Thyroid gland (tissue), 4 donors: Measurements from ENCODE around the gene CD226. TPM values are rescaled to one million over a fixed set of nuclear protein-coding genes. Genes with fewer than 3 reads are reported as not detected.

Experiments used
- DNase-seq, 2 donors: peaks; one replicate each; pipeline ENCODE4 v3.0.0-alpha.2; 2019
- H3K27ac ChIP-seq, 3 donors: fragments of 200-600 bp; sonication (generic); 1 replicate in 2 of 3; 2 replicates in 1 of 3; pipeline ENCODE4 v1.5.1; 2016 to 2019; ENCODE audit warnings: mild to moderate bottlenecking in 1 of 3, moderate library complexity in 1 of 3
- H3K27me3 ChIP-seq: fragments of 200-600 bp; sonication (generic); one replicate; pipeline ENCODE4 v1.5.1; 2019
- H3K36me3 ChIP-seq, 2 donors: fragments of 200-600 bp; sonication (generic); one replicate each; pipeline ENCODE4 v1.5.1; 2016 to 2019
- H3K4me1 ChIP-seq, 2 donors: fragments of 200-600 bp; sonication (generic); one replicate each; pipeline ENCODE4 v1.5.1; 2017 to 2019
- H3K4me3 ChIP-seq, 3 donors: fragments of 200-600 bp; sonication (generic); replicated peaks in 1 of 3; 1 replicate in 2 of 3; 2 replicates in 1 of 3; pipeline ENCODE4 v1.5.1; 2016; ENCODE audit warnings: mild to moderate bottlenecking in 1 of 3
- H3K9me3 ChIP-seq: fragments of 200-600 bp; sonication (generic); one replicate; pipeline ENCODE4 v1.5.1; 2017
- POLR2A ChIP-seq, 2 donors: fragments of 450-650 bp; IDR thresholded peaks; one replicate each; pipeline ENCODE4 v1.6.1; 2017; ENCODE audit warnings: antibody characterized with exemption in 2 of 2, mild to moderate bottlenecking in 2 of 2, moderate library complexity in 1 of 2
- WGBS, 2 donors: methylation state at CpG; one replicate each; pipeline ENCODE4 v1.1.5; 2017; 5-methylcytosine and 5-hydroxymethylcytosine counted together
- intact Hi-C: fragments of 100-400 bp; cut with DNase I; formaldehyde crosslinking; loops from one replicate; pipeline ENCODE4 v1.15.1; 2023
- total RNA-seq, 4 donors: library from RNA; depleted of rRNA; stranded (reverse); fragments of >200 nt; gene quantifications; one replicate each; pipeline ENCODE4 v1.2.3, GENCODE V29; 2016
- TF ChIP-seq, protein P1 (sequence below), 6 experiments: fragments of 200-600 bp in 3 of 6; fragments of 450-650 bp in 3 of 6; sonication (generic) in 3 of 6; IDR thresholded peaks; one replicate each; pipeline ENCODE4 v1.5.1; 2016 to 2019; ENCODE audit warnings: antibody characterized with exemption in 6 of 6, mild to moderate bottlenecking in 2 of 6, inconsistent platforms in 1 of 6, moderate library complexity in 1 of 6

The CD226 gene
- total RNA-seq, 4 donors from 2014 or later: 0.98 to 5.6 (median 2.5) TPM

DNA sequence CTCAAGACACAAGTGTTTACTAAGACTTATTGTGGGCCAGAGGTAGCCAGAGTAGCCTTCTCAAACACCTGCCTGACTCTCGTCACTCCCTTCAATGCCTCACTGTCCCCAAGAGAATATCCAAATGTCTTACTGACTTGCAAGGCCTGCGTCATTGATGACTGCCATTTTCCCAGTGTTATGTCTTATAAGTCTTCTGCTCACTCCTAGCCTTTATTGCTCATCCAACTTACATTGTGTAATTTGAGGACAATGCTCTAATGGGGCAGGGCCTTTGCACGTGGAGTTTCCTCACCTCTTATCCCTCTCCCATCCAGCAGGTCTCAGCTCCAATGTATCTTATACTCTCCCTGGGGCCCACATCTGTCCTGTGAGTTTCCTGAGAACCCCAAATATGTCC is 10.1 kb upstream of the CD226 start:
- Histone ChIP-seq H3K4me3 (no peak overlapping the region), H3K36me3 (no peaks in the 10 kb centered on the region), H3K4me1 (no peaks in the 10 kb centered on the region), H3K27ac (no peak overlapping the region), H3K27me3 (no peaks in the 10 kb centered on the region), H3K9me3 (no peaks in the 10 kb centered on the region)
- intact Hi-C loops: no loop called here
- no peak for TF ChIP-seq POLR2A (IDR thresholded peaks at IDR 0.05)
- TF ChIP-seq, protein P1, sequence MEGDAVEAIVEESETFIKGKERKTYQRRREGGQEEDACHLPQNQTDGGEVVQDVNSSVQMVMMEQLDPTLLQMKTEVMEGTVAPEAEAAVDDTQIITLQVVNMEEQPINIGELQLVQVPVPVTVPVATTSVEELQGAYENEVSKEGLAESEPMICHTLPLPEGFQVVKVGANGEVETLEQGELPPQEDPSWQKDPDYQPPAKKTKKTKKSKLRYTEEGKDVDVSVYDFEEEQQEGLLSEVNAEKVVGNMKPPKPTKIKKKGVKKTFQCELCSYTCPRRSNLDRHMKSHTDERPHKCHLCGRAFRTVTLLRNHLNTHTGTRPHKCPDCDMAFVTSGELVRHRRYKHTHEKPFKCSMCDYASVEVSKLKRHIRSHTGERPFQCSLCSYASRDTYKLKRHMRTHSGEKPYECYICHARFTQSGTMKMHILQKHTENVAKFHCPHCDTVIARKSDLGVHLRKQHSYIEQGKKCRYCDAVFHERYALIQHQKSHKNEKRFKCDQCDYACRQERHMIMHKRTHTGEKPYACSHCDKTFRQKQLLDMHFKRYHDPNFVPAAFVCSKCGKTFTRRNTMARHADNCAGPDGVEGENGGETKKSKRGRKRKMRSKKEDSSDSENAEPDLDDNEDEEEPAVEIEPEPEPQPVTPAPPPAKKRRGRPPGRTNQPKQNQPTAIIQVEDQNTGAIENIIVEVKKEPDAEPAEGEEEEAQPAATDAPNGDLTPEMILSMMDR (IDR thresholded peaks at IDR 0.05): no peak
- 95 to 99% methylated on average over 3 of the region's 3 CpGs for WGBS, 2 donors
- DNase-seq: no peak

DNA sequence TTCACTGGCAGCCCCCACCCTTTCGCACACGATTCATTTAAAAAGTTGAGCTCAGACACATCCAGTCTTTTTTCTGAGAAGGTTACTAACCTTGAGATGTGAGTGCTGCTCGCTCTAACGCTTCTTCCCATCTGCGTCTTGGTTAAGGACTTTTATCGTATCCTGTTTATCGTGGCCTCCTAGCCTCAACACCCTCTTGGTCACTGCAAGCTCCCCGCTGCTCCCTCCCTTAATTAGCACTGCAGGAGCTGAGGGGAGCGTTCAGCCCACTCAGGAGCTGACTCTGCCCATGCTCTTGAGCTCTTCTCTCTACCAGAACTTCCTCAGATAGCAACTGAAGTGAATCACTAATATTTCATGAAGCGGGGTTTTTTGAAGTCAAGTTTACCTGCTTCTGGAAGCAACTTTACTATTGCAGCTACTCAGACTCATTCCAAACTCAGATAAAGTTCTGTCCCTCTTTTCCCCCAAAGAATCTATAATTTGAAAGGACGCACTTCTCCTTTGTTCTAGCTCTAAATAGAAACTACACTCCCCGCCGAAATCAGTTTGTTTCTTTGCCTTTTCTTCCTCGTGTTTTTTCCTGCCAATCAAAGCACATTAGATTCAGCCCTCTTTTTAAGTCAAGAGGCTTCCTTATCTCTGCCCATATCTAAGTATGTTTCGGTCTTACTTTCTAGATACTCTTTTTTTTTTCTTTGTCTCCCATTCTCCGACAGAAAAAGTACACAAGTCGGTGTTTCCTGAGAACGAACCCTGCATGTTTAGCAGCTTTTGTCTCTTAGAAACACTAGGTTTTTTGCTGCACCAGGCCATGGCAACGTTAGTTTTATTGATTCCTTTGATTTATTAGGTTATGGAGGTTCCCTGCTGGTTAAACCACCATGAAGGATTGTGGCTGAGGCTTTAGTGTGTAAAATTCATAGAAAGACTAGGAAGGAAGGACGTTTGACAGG is 9.3 kb upstream of the CD226 start:
- no peak for DNase-seq
- TF ChIP-seq POLR2A (IDR thresholded peaks at IDR 0.05): no peak
- TF ChIP-seq, protein P1 (IDR thresholded peaks at IDR 0.05): no peak
- H3K9me3 ChIP-seq: no peaks in the 10 kb centered on the region
- WGBS, 2 donors: 61 to 63% methylated on average over 20 of the region's 20 CpGs
- no peak overlapping the region for H3K4me3 ChIP-seq
- no peaks in the 10 kb centered on the region for H3K27me3 ChIP-seq
- intact Hi-C loops: no loop called here
- H3K27ac ChIP-seq: no peak overlapping the region
- no peaks in the 10 kb centered on the region for H3K36me3 ChIP-seq
- no peaks in the 10 kb centered on the region for H3K4me1 ChIP-seq

DNA sequence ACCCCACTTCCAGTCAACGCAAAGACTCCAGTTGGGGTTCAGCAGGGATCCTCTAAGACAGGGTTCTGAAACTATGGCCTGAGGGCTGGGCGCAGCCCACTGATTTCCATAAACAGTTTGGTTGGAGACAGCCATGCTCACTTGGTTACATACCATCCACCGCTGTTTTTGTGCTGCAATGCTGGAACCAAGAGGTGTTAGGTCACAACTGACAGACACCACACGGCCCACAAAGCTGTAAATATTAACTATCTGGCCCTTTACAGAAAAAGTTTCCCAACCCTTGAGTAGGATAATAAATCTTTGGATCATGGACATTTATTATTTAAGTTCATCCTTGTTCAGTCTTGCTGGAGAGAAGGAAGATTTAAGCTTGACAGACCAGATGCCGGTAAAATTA is 8.4 kb upstream of the CD226 start:
- 75 to 79% methylated on average over 4 to 5 of the region's 5 CpGs for WGBS, 2 donors
- no peak for TF ChIP-seq POLR2A (IDR thresholded peaks at IDR 0.05)
- TF ChIP-seq, protein P1 (IDR thresholded peaks at IDR 0.05): no peak

DNA sequence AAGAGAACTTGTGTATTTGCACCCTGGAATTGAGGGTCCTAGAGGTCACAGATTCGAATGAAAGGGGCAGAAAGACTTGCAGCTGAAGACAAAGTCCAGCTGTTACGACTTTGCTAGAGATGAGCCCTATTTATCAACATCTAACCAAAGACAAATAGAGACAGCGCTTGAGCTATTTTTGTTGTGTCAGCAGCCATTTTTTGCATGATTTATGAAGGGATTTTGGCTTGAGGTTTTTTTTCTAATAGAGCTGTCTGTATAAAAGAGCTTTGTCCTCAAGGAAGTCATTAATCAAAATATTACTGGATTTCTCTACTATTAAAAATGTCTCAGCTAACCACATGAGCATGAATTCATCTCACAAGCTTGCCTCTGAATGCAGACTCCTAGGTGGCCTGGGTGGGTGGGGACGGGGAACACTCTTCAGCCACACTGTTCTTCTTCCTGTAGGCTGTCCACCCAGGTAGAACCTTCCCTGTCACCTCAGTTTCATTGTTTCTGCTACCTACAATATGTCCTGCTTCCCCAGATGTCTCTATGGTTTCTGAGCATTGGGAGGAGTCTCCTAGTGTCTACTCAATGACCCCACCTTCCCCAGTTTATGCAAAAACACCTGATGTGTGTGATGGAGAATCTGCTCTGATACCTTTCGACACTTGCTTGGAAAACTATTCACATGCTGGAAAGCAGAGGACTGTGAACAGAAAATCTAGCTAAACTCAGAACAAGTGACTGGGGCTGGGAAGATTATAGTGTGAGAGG is 7.2 kb upstream of the CD226 start:
- intact Hi-C loops: no loop called here
- Histone ChIP-seq H3K4me3 (no peak overlapping the region), H3K27ac (no peak overlapping the region), H3K27me3 (no peaks in the 10 kb centered on the region), H3K36me3 (no peaks in the 10 kb centered on the region), H3K4me1 (no peaks in the 10 kb centered on the region), H3K9me3 (no peaks in the 10 kb centered on the region)
- TF ChIP-seq, protein P1 (IDR thresholded peaks at IDR 0.05): no peak
- TF ChIP-seq POLR2A (IDR thresholded peaks at IDR 0.05): no peak
- DNase-seq: no peak
- 80 to 83% methylated on average over 5 of the region's 5 CpGs for WGBS, 2 donors

More for the DNA sequence above, 8.4 kb upstream of the CD226 start:
- no peak for DNase-seq
- Histone ChIP-seq H3K4me1 (no peaks in the 10 kb centered on the region), H3K9me3 (no peaks in the 10 kb centered on the region), H3K27me3 (no peaks in the 10 kb centered on the region), H3K27ac (no peak overlapping the region), H3K4me3 (no peak overlapping the region), H3K36me3 (no peaks in the 10 kb centered on the region)
- intact Hi-C loops: no loop called here

DNA sequence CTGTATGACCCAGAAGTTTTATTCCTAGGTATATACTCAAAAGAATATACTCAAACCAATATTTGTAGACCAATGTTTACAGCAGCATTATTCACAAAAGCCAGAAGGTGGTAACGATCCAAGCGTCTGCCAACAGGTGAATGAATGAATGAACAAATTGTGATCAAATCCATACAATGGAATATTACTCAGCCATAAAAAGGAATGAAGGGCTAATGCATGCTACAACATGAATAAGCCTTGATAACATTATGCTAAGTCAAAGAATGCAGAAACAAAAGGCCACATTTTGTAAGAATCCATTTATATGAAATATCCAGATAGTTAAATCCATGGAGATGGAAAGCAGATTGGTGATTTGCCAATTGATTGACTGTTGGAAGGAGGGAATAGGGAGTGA is 5.5 kb upstream of the CD226 start:
- 97 to 98% methylated on average over 2 of the region's 2 CpGs for WGBS, 2 donors
- H3K36me3 ChIP-seq: no peaks in the 10 kb centered on the region
- no peak overlapping the region for H3K4me3 ChIP-seq
- no peaks in the 10 kb centered on the region for H3K9me3 ChIP-seq
- no peak for TF ChIP-seq POLR2A (IDR thresholded peaks at IDR 0.05)
- TF ChIP-seq, protein P1 (IDR thresholded peaks at IDR 0.05): no peak
- no peaks in the 10 kb centered on the region for H3K4me1 ChIP-seq
- DNase-seq: no peak
- intact Hi-C loops: no loop called here
- no peaks in the 10 kb centered on the region for H3K27me3 ChIP-seq
- no peak overlapping the region for H3K27ac ChIP-seq
